CD4-positive, alpha-beta T cell (primary cell): Measurements from ENCODE around the gene COBL. TPM values are rescaled to one million over a fixed set of nuclear protein-coding genes. Genes with fewer than 3 reads are reported as not detected.
A peak's percentile ranks its signal among the peaks of the same experiment; 100 is the strongest.

Source experiments
- ATAC-seq: fragments of 200-7000 bp; cut with Tn5 transposase; one replicate; pipeline ENCODE4 v1.10.0; 2022; ENCODE audit warnings: mild to moderate bottlenecking; ENCODE audit not compliant: poor library complexity
- CTCF ChIA-PET: fragments of 350-600 bp; sonication (Branson Sonifier 250); formaldehyde crosslinking; loops from one replicate; lab custom pipeline; 2021; ENCODE audit warnings: antibody characterized with exemption, inconsistent platforms; lab: Charles Lee
- POLR2A ChIA-PET: fragments of 350-600 bp; sonication (Branson Sonifier 250); formaldehyde crosslinking; loops from one replicate; lab custom pipeline; 2021; ENCODE audit warnings: antibody characterized with exemption, inconsistent platforms; lab: Charles Lee
- DNase-seq, 14 experiments: peaks; one replicate each; pipeline ENCODE4 v3.0.0-alpha.2; 2013 to 2020; ENCODE audit warnings: mixed read lengths in 2 of 14
- H3K27ac ChIP-seq, 2 donors: one replicate each; pipeline versions ENCODE4 v1.5.1 to v1.7.0; 2013; ENCODE audit warnings: low read length in 2 of 2, low read depth in 1 of 2, mild to moderate bottlenecking in 1 of 2
- H3K27me3 ChIP-seq, 2 experiments: 1 replicate in 1 of 2; 2 replicates in 1 of 2; pipeline versions ENCODE4 v1.6.1 to v1.7.0; 2013; ENCODE audit warnings: low read length in 2 of 2, control low read depth in 1 of 2, mild to moderate bottlenecking in 1 of 2, moderate library complexity in 1 of 2; ENCODE audit not compliant: insufficient read depth in 2 of 2, control insufficient read depth in 1 of 2
- H3K36me3 ChIP-seq: one replicate; pipeline ENCODE4 v1.6.1; 2013; ENCODE audit warnings: low read length, control low read depth; ENCODE audit not compliant: insufficient read depth
- H3K4me1 ChIP-seq: one replicate; pipeline ENCODE4 v1.6.1; 2013; ENCODE audit warnings: low read length, control low read depth; ENCODE audit not compliant: insufficient read depth
- H3K4me3 ChIP-seq: one replicate; pipeline ENCODE4 v1.5.1; 2013; ENCODE audit warnings: mild to moderate bottlenecking, low read length, moderate library complexity
- H3K9me3 ChIP-seq, 2 experiments: 1 replicate in 1 of 2; 2 replicates in 1 of 2; pipeline versions ENCODE4 v1.6.1 to v1.7.0; 2013; ENCODE audit warnings: low read length in 2 of 2, mild to moderate bottlenecking in 2 of 2, control low read depth in 1 of 2, moderate library complexity in 1 of 2; ENCODE audit not compliant: control insufficient read depth in 1 of 2, insufficient read depth in 1 of 2
- H3K27ac Mint-ChIP-seq: one replicate; pipeline ENCODE4 v1.8.0; 2020; ENCODE audit warnings: mixed read lengths
- H3K27me3 Mint-ChIP-seq: one replicate; pipeline ENCODE4 v1.8.0; 2021; ENCODE audit warnings: mixed read lengths
- H3K36me3 Mint-ChIP-seq: one replicate; pipeline ENCODE4 v1.8.0; 2021; ENCODE audit warnings: low read depth, mixed read lengths
- H3K4me1 Mint-ChIP-seq: one replicate; pipeline ENCODE4 v1.8.0; 2021; ENCODE audit warnings: low read depth, mixed read lengths
- H3K4me3 Mint-ChIP-seq: one replicate; pipeline ENCODE4 v1.8.0; 2020; ENCODE audit warnings: mild to moderate bottlenecking, mixed read lengths
- H3K9me3 Mint-ChIP-seq: one replicate; pipeline ENCODE4 v1.8.0; 2020; ENCODE audit warnings: mixed read lengths
- CTCF ChIP-seq: fragments of 200-600 bp; IDR thresholded peaks from one replicate; pipeline ENCODE4 v1.8.0; 2022; ENCODE audit warnings: antibody characterized with exemption, mild to moderate bottlenecking
- intact Hi-C, 2 experiments: fragments of 100-400 bp; cut with DNase I in 1 of 2; cut with micrococcal nuclease in 1 of 2; formaldehyde crosslinking; loops; one replicate each; pipeline versions ENCODE4 v1.15.1 to v1.9.0; 2023 to 2025; cut with DNase I, micrococcal nuclease
- total RNA-seq, 174 experiments: library from RNA in 2 of 174; stranded (reverse) in 2 of 174; gene quantifications; one replicate each; pipeline ENCODE4 v1.2.3 and lab custom pipeline; 2021 to 2026

The COBL gene
- total RNA-seq, 2 experiments from 2014 or later = not detected

- H3K4me3 Mint-ChIP-seq = no peak overlapping the region
- H3K4me3 ChIP-seq = no peak overlapping the region
- intact Hi-C loops = loop anchor here (1.0 to 5.0 kb wide), 5 partner anchors 464 to 1069 kb away; partner anchors contain the start of gene ZPBP (in 1 of the 2)
- H3K36me3 Mint-ChIP-seq = no peaks in the 10 kb centered on the region
- H3K27me3 ChIP-seq = peaks cover 0 to 4% of the 10 kb centered on the region in 2 experiments
- DNase-seq (peak; percentile 20 to 76 (median 40)), ATAC-seq (peak; percentile 68)
- peak; percentile 94 for TF ChIP-seq CTCF
- no peak overlapping the region for H3K27ac Mint-ChIP-seq
- H3K27ac ChIP-seq = no peak overlapping the region
- ChIA-PET POLR2A (interaction anchor here (0.6 to 1.2 kb wide), 3 partner anchors 39 to 1068 kb away, joined by 3 to 5 read pairs (median 3); partner anchors contain the start of gene ZPBP), CTCF (interaction anchor here (0.6 to 1.7 kb wide), 8 partner anchors 9 to 1069 kb away, joined by 3 to 16 read pairs (median 4); no protein-coding TSS in a partner anchor)
- no peaks in the 10 kb centered on the region for H3K9me3 ChIP-seq
- H3K4me1 Mint-ChIP-seq = peaks cover 4% of the 10 kb centered on the region
- H3K36me3 ChIP-seq = no peaks in the 10 kb centered on the region
- no peaks in the 10 kb centered on the region for H3K4me1 ChIP-seq
- H3K27me3 Mint-ChIP-seq = peaks cover 26% of the 10 kb centered on the region
- no peaks in the 10 kb centered on the region for H3K9me3 Mint-ChIP-seq
Measured at GRCh38 chr7:51160990-51161615, 155.5 kb downstream of the COBL start.

DNA sequence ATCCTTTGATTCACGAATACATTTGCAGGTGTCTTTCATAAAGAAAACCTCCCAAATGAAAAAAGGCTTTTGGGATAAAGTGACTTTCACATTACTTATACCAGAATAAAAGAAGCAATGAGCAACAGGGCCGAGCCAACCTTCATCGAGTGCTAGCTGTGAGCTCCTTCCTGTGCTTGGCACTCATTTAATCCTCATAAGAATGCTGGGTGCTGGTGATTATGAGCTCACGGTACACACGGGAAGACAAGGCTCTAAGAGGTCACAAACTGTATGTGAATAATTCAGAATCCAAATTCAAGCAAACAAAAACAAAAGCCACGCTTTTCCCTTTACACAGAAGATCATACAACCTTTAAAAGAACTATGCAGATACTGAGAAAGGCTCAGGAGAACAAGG, 156.2 kb downstream of the COBL start:
- Mint-ChIP-seq H3K9me3 (no peaks in the 10 kb centered on the region), H3K4me3 (no peak overlapping the region), H3K27me3 (peaks cover 20% of the 10 kb centered on the region), H3K27ac (no peak overlapping the region), H3K36me3 (no peaks in the 10 kb centered on the region), H3K4me1 (peaks cover 4% of the 10 kb centered on the region)
- no peak overlapping the region for H3K4me3 ChIP-seq
- ATAC-seq (no peak), DNase-seq (no peak)
- peaks cover 0 to 4% of the 10 kb centered on the region in 2 experiments for H3K27me3 ChIP-seq
- ChIA-PET POLR2A (interaction anchor here (1.0 to 1.2 kb wide), 2 partner anchors 38 to 1068 kb away, joined by 3 to 5 read pairs; partner anchors contain the start of gene ZPBP), CTCF (interaction anchor here (1.0 to 1.7 kb wide), 6 partner anchors 8 to 1068 kb away, joined by 3 to 16 read pairs (median 4); no protein-coding TSS in a partner anchor)
- TF ChIP-seq CTCF = no peak
- intact Hi-C loops = loop anchor here (2.0 to 5.0 kb wide), 4 partner anchors 463 to 1068 kb away; partner anchors contain the start of gene ZPBP (in 1 of the 2)
- no peaks in the 10 kb centered on the region for H3K4me1 ChIP-seq
- H3K9me3 ChIP-seq = no peaks in the 10 kb centered on the region
- H3K36me3 ChIP-seq = no peaks in the 10 kb centered on the region
- no peak overlapping the region for H3K27ac ChIP-seq

DNA sequence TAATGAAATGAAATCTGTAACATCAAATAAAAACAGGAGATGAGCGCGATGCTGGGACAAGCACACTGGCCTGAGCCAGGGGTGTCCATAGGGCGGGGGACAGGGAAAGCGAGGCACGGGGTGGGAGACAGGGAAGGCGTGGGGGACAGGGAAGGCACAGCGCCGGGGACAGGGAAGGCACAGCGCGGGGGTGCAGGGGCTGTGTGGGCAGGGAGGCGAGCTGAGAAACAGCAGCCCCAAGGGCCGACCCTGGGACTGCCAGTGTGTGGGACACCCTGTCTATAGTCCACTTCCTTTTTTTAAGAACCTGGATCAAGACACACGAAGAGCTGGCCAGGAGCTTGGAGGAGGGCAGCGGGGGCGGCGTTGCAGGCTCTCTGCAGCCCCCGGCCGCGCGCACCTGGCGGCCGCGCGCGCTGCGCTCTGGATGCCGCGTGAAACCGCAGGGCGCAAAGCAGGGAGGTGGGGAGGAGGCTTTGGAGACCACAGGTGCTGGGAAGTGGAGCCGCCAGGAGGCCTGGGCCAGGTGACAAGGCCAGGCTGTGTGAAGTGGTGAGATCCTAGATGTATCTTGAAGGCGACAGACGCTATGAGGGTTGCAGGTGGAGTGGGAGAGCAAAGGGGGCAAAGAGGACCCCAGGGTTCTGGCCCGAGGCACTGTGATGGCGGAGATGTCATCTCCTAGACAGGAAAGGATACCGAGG, 157.7 kb downstream of the COBL start:
- ChIA-PET CTCF (no interaction called here), POLR2A (no interaction called here)
- Histone ChIP-seq H3K36me3 (no peaks in the 10 kb centered on the region), H3K4me3 (no peak overlapping the region), H3K4me1 (no peaks in the 10 kb centered on the region), H3K27me3 (peaks cover 0 to 4% of the 10 kb centered on the region in 2 experiments), H3K27ac (no peak overlapping the region), H3K9me3 (no peaks in the 10 kb centered on the region)
- H3K4me3 Mint-ChIP-seq = no peak overlapping the region
- H3K27me3 Mint-ChIP-seq = peaks cover 9% of the 10 kb centered on the region
- DNase-seq (no peak), ATAC-seq (no peak)
- intact Hi-C loops = no loop called here
- H3K4me1 Mint-ChIP-seq = peaks cover 4% of the 10 kb centered on the region
- TF ChIP-seq CTCF = no peak
- H3K9me3 Mint-ChIP-seq = no peaks in the 10 kb centered on the region
- no peak overlapping the region for H3K27ac Mint-ChIP-seq
- no peaks in the 10 kb centered on the region for H3K36me3 Mint-ChIP-seq
